GM18861 (cell line): Measurements from ENCODE around the gene CDHR4.
"Not testable (repeated sequence)": the region's sequence is repeated elsewhere in the genome, so short reads cannot be mapped to it uniquely, and the experiment has no call there.

ENCODE experiments used
- ATAC-seq: cut with Tn5 transposase; IDR thresholded peaks from one replicate; pipeline ENCODE4 v1.9.1; 2021; ENCODE audit not compliant: unreplicated experiment

CDHR4 gene

DNA sequence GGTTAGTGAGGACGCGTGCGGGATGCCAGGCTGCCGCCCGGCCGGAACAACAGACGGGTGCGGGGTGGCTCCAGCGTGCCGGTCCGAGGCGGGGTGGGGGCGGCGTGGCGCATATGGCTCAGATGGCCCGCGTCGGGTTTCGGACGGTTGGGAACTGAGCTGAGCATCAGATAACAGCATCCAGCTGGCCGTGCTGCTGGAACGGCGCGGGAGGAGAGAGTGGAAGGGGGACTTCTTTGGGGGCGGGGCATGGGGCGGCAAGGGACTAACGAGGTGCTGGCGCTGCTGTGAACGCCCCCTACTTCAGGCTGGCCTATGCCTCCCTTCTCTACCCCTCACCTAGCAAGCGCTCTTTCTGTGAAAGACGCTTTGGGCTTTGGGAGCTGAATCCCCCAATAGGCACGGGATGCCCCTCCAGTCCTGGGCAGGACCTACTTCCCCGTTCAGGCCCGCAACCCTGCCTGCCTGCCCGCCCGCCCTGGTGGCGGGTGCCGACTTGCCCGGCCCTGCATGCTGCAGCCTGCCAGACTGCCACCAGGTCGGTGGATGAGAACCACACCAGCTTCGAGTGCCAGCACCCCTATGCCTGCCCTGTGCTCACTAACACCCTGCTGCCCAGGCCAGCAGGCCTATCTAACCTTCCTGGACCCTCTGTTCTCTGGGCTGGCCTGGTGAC, 3.9 kb upstream of the CDHR4 start:
- no peak for ATAC-seq

DNA sequence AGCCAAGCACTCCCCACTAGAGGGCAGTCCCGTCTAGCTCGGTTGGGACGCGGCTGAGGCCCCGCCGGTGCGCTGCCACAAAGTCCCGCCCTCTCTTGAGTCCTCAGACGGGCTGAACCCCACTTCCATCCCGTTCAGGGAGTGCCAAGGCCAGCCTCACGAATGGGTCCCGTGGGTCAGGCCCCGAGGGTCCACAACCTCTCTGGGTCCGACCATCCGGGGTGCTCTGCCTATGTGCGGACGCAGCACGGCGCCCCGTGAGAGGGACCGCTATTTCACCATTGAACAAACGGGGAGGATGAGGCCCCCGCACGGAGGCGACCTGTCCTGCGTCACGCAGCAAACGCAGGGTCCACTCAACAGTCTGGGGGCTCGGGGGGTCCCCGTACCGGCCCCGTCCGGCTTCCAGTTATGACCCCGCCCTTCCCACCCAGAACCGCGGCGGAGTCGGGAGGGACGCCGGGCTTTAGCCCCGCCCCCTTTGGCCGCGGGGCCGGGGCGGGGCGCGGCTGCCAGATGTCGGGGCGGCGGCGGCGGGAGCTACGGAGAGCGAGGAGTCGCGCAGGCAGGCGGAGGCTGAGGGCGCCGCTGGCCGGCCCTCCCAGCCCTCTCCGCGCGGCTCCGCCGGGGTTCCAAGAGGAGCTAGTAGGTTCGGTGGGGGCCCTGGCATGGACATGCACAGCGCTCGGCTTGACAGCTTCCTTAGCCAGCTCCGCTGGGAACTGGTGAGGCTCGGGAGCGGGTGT, 3.2 kb upstream of the CDHR4 start, which contains the start of gene INKA1:
TSS of gene INKA1 (plus strand) at position 543 of the 746 bp plus-strand sequence. CDS start at position 675, 132 bp downstream.
- peak; percentile 33 for ATAC-seq

DNA sequence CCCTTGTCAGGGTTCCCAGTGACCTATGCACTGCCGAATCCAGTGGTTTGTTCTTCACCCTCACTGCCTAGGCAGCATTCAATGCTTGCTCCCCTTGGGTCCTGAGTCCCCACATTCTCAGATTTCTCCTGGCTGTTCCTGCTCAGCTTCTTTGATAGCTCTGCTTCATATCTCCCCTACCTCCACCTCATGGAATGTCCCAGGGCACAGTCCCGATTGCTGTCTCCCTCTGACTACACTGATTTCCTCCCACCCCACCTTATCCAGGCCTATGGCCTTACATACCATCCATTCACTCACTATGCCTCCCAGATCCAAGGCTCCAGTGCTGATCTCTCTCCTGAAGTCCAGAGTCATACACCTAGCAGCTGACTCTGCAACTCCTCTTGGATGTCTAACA, 1.5 kb upstream of the CDHR4 start:
- no peak for ATAC-seq

DNA sequence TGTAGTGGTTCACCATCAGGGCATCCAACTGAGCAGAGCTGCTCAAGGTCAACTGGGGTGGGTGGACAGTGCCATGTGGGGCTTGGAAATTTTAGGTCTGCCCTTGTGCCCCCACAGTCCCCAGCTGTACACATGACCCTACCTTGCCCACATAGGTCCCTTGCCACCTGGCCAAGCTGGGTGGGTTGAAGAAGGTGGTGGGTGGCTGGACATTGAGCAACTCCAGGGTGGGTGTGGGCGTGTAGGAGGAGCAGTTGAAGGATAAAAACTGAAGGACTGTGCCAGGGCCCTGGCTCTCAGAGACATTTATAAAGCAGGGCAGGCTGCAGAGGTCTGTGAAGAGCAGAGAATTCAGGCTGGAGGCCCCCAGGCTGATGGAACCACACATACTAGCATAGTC, 568 bp downstream of the CDHR4 start:
- ATAC-seq: no peak

DNA sequence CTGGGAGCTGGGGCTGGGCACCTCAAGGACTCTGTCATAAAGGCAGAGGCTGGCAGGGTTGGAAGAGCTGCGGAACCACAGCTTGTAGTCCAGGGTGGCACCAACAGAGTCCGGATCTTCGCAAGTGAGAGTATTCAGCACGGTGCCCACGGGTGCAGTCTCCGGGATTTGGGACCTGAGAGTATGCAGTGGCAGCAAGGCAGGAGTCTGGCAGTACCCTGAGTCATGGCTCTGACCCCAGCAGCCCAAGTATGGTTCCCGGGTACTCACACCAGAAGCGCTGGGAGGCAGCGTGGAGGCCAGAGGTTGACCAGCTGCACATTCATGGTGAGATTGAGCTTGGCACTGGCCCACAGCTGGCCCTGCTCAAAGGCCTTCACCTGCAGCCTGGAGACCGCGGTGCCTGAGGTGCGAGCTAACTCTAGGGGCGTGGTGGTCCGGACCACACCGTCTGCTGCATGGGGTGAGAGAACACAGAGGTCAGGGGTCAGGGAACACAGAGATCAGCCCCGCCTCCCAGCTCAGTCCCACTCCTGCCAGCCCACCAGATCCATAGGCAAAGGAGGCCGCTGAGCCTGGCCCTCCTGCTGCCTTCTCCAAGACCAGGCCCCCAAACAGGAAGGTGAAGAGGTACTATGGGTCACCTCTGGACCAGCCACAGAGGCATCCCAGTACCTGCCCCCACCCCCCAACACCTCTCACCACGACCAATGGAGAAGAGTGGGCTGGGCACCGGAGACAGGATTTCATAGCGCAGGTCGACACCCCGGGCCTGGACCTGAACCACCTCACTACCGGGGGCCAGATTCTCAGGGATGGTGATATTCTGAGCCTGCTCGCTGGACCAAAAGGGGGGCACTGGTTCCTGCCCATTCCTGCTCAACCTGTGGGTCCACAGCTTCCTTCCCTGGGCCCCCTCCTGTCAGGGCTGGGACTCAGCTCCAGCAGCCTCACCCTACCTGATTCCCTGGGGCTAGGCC, 4.5 kb downstream of the CDHR4 start:
- ATAC-seq: no peak

DNA sequence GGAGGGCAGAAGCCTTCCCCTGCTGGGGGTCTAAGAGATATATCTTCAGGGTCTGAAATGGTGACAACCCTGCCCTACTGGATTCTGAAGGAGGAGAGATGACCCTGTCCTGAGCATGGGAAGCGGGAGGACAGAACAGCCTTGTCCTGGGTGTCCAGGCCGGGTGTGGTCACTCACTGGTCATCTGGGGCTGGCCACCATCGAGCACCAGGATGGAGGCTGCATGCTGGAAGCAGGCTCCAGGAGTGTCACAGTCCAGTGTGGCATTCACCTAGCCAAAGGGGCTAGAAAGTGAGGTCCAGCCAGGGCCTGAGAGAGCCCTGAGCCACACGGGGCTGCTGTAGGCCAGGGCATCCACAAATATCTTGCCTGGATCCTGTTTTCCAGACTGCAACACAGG, 5.2 kb downstream of the CDHR4 start:
- ATAC-seq: no peak

DNA sequence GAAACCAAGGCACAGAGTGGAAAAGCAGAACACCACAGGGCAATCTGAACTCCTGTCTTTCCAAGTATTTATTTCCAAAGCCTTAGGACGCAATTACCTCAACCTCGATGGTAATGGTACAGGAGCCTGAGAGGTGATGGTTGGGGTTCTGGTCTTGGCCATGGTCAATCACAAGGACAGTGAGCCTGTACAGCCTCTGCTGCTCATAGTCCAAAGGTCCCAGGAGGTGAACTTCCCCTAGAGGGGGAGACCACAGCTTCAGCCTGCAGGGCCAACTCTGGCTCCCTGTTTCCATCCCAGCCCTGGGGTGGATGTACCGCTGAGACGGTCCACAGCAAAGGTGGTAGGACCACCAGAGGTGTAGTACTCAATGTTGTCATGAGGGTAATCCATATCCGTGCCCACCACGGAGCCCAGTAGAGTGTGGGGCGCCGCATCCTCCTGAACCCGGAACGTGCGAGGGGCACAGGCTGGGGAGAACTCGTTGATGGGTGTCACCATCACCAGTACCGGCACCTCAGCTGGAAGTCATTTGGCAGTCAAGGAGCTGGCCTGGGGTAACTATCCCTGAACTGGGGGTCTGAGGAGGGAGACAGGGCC, 6.1 kb downstream of the CDHR4 start:
- no peak for ATAC-seq

DNA sequence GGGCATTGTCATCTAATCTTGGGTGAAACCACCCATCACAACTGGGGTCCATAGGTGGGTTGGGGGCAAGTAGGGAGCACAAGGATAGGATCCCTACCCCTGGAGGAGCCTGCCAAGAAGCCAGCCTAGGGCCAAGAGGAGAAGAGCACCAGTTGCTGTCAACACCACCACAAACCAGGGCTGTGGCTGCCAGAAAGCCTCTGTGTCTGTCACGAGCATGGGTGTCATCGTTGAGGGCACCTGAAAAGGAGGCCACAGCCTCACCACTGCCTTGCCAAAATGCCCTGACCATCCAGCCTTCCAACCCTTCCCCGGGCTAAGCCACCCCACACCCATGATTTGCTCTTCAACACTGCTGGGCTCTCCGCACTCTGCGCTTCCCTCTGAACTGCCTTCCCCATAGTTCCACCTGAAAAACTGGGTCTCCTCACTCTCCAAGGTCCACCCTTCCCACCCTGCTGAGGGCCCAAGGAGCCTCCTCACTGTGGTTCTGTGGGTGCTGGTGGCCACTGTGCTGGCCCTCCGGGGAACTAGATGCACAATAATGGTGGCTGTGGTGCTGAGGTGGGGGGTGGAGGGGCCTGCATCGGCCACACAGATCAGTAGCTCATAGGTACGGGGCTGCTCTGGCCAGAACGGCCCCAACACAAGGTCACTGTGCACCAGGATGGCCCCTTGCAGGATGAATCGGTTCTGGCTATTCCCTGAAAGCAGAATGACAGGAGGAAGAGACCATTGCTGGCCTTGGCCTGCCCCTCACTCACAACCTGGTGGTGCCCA, 7.1 kb downstream of the CDHR4 start:
- ATAC-seq: no peak

DNA sequence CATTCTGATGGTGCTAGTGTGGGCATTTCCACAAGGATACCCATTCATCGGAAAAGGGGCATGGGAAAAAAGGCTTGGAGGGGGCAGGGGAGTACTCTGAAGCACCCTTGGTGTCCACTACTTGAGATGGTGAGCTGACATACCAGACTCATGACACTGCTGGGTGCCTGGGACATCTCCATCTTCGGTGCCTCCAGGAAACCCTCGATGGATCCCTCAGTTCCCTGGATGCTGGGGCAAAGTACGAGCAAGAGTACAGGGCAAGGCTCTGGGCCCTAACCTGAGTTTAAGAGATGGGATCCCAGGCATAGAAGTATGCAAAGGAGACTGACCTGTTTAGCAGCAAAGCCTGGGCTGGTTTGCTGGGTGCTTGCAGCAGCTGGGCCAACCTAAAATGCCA, 8.1 kb downstream of the CDHR4 start:
- no peak for ATAC-seq

DNA sequence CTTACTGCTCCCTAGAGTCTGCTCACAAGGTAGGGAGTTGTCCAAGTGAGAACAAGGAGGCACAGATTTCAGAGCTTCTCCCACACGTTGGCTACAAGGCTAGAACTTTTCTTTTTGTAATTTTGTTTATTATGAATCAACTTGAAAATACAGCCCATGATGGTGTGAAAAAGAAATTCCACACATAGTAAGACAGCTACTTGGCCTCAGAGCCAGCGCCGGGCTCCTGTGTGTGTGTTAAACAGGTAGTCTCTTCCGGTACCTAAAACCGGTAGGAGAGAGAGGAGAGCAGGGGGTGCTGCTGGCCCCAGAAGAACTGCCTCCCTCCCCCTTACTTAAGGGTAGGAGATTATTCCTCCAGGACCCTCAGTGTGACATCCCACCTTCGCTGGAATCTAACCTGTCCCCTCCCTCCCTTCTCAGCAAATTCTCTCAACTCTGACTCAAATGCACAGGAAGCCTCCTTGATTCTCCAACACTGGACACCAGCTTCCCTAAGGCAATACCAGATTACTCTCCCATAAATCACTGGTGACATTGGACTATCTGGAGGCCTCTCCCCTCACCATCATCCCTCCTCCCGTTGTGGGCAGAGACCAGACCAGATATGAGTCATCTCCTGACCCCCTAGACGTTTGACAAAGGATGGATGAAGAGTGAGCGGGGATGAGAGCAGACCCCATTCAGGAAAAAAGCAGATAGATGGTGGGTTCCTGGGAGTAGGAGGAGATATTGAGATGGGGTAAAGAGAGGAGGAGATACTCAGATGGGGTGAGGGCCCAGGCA, 8.9 kb downstream of the CDHR4 start:
- no peak for ATAC-seq

DNA sequence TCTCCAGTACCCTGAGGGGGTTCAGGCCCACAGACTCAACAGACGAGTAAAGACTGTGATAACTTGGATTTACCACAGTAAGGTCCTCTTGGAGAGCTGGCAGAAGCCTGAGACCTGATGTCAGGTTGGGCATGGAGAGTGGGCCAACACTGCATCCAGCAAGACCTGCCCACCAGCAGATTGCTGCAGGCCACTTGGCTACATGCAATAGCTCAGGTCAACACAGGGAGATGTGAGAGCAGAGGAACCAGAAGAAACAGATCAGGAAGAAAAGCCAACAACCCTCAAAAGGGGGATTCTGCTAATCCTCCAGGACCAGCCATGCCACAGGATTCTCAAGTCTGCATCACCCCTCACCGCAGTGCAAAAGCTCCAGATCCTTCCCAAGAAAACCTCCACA, 11.6 kb downstream of the CDHR4 start:
- ATAC-seq: no peak

DNA sequence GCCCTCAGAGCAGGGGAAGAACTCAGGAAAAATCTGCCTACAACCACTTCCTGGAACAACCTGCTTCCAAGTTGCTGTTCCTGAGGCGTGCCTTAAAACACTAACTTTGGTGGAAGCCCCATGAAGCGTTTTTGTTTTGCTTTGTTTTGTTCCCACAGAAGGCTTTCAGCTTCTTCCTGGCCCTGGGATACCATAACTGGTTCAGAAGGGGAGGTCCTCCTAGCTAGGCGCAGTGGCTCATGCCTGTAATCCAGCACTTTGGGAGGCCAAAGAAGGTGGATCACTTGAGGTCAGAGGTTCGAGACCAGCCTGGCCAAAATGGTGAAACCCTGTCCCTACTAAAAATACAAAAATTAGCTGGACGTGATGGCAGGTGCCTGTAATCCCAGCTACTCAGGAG, 12.1 kb downstream of the CDHR4 start:
- ATAC-seq: no peak

DNA sequence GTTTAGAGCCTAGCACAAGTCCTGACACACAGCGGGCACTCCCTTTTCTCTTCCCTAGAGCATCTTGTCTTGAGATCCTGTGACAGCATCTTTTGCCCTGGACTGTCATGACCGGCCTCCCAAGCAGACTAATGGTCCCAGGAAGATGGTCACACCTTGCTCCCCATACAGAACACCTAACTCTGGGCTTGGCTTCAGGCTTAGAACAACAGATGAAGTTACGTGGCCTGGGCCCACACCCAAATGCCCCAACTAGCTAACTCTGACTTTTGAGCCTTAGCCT, 12.6 kb downstream of the CDHR4 start:
- ATAC-seq: no peak

DNA sequence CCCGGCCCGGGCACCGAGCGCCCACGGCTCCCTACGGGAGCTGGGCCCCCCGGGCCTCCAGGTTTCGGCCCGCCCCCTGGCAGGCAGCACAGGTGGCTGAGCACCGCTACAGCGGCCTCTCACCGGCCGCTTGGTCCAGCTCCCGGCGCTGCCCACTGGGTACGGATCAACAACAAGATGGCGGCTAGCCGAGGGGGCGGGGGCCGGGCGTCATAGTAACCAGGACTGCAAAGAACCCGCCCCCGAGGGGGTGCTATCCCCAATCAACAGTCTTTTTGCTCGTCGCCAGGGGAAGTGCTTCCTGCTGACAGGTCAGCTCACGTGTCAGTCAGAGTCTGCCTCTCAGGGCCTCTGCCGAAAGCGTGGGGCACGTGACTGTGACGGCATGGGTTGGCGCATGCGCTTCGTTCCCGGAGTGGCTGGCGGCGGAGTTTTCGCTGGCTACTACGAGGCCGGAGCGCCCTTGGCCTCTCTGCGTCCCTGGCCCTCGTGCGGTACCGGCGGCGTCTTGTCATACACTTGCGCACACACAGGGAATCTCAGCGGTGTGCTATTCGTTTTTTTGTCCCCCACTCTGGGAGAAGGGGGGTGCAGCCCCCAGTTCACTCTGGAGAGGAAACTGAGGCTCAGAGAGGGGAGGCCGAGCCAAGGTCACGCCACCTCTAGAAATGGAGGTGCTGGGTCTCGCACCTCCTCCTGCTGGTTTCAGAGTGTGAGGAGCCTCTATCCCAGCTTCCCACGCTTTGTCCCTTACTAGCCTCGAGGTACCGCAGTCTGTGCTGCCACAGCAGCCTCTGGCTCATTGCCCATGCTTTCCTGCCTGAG, 13.1 kb downstream of the CDHR4 start, which contains the start of gene IP6K1:
TSS of gene IP6K1 (minus strand) at position 186 of the 825 bp plus-strand sequence. CDS start 38,502 bp downstream, outside the sequence.
- ATAC-seq: peak; percentile 98

DNA sequence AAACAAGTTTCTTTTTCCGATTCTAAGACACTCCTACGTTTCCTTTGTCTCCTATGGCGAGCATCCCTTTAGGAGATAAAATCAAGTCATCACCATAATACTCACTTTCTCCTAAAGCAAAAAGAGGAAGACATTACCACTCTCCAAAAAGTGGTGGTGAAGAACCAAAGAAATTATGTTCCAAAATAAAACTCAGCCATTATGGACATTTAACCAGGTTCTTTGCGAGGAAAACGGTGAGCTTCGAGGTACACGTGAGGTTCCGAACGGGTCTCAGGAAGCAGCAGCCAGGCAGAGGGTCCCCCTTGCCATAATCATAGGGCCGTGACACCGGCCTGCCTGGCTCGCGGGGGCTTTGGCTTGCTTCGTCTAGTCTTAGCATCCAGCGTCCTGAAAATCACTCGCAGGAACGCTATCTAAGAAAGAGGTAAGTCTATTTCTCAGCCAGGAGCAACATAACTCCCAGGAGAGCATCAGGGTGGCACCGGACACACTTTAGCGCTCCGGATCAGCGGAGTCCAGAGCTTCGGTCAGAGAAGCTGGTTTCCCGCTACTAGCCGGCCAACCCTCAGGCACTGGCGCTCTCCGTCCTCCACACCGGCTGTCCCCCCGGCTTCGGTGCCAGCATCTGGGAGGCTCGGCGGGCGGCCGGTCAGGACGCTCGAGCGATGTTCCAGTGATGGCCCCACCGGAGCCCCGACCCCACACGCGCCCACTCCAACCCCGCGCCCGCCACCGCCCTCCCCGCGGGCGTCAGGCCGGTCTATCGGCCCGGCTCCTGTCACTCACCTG, 13.9 kb downstream of the CDHR4 start:
- peak; percentile 36 for ATAC-seq

DNA sequence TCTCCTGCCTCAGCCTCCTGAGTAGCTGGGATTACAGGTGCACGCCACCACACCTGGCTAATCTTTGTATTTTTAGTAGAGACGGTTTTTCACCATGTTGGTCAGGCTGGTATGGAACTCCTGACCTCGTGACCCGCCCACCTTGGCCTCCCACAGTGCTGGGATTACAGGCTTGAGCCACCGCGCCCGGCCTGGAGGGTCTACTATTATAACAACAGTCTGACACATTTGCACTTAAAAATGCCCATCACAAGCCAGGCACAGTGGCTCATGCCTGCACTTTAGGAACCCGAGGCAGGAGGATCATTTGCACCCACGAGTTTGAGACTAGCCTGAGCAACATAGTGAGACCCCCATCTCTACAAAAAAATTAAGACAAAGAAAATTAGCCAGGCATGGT, 17.4 kb downstream of the CDHR4 start:
- not testable (repeated sequence) for ATAC-seq

DNA sequence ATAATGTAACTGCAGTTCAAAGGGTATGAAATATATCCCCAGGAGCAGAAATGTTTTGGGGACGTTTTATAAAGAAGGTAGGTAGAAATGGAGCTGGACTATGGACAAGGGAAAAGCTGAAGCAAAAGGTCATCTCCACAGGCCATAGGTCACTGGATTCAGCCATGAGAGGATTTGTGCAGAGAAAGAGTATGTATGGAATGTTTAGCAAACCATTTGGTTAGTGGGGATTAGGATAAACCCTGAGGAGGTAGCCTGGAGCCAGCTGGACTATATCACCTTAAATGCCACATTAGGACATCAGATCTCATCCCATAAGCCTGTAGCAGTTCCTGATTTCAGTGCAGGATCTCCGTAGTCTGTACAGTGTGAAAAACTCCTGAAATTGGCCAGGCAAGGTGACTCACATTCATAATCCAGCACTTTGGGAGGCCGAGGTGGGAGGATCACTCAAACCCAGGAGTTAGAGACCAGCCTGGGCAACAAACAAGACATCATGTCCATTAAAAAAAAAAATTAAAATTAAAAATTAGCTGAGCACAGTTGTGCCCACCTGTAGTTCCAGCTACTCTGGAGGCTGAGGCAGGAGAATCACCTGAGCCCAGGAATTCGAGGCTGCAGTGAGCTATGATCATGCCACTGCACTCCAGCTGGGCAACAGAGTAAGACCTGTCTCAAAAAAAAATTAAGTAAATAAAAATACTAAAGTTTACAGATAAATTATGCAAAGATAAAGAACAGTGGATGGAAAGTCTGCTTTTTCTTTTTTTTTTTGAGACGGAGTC, 18.1 kb downstream of the CDHR4 start:
- no peak for ATAC-seq
